ENCODE data around the gene CENPP.

DNA sequence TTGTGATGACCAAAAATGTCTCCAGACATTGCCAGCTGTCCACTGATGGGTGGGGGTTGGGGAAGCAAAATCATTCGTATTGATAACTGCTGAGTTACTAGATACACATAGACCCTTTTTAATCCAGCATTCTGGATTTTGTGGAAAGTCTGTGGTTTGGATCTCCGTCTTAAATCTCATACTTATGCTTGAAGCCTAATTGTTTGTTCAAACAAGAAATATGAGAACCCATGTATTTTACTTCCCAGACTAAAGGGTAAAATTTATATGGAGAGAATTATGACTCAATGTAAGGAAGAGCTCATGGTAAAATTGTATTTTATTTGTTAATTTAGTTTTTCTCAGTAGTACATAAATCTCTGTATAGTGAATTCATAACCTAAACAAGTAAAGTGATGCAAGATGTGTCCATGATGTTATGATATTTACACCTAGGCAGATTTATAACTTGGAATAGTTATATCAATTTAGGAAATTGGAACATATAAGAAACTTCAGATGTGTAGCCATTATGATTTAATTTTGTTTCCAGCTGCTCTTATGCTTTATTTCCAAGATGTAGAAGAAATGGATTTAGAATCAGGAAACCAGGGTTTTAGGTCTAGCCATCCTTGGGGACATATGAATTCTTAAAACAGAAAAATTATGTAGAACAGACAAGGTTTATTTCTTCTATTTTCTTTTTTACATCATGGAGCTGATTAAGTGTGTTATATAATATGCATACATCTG lies 83.2 kb downstream of the CENPP start:
- TF ChIP-seq, protein P1, sequence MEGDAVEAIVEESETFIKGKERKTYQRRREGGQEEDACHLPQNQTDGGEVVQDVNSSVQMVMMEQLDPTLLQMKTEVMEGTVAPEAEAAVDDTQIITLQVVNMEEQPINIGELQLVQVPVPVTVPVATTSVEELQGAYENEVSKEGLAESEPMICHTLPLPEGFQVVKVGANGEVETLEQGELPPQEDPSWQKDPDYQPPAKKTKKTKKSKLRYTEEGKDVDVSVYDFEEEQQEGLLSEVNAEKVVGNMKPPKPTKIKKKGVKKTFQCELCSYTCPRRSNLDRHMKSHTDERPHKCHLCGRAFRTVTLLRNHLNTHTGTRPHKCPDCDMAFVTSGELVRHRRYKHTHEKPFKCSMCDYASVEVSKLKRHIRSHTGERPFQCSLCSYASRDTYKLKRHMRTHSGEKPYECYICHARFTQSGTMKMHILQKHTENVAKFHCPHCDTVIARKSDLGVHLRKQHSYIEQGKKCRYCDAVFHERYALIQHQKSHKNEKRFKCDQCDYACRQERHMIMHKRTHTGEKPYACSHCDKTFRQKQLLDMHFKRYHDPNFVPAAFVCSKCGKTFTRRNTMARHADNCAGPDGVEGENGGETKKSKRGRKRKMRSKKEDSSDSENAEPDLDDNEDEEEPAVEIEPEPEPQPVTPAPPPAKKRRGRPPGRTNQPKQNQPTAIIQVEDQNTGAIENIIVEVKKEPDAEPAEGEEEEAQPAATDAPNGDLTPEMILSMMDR (IDR thresholded peaks at IDR 0.05; ENCODE audit: insufficient read depth, low read depth, low read length): no peak
- no peak for TF ChIP-seq EZH2 (IDR thresholded peaks at IDR 0.05; ENCODE audit: insufficient read depth, low read length)

All from astrocyte (in vitro differentiated cells and primary cell).